Stimulated activated CD4-positive, alpha-beta T cell treated with anti-CD3 and anti-CD28 coated beads, TNF-alpha, amount 100 ng/mL, for 1 hour (primary cell): ENCODE data around the gene DPH5.
"Not testable (repeated sequence)": the region's sequence is repeated elsewhere in the genome, so short reads cannot be mapped to it uniquely, and the experiment has no call there.

Source experiments
- DNase-seq, 3 donors: peaks; one replicate each; pipeline ENCODE4 v3.0.0-alpha.2; 2020; ENCODE audit warnings: low read depth in 3 of 3, low spot score in 1 of 3

Gene DPH5, protein sequence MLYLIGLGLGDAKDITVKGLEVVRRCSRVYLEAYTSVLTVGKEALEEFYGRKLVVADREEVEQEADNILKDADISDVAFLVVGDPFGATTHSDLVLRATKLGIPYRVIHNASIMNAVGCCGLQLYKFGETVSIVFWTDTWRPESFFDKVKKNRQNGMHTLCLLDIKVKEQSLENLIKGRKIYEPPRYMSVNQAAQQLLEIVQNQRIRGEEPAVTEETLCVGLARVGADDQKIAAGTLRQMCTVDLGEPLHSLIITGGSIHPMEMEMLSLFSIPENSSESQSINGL

DNA sequence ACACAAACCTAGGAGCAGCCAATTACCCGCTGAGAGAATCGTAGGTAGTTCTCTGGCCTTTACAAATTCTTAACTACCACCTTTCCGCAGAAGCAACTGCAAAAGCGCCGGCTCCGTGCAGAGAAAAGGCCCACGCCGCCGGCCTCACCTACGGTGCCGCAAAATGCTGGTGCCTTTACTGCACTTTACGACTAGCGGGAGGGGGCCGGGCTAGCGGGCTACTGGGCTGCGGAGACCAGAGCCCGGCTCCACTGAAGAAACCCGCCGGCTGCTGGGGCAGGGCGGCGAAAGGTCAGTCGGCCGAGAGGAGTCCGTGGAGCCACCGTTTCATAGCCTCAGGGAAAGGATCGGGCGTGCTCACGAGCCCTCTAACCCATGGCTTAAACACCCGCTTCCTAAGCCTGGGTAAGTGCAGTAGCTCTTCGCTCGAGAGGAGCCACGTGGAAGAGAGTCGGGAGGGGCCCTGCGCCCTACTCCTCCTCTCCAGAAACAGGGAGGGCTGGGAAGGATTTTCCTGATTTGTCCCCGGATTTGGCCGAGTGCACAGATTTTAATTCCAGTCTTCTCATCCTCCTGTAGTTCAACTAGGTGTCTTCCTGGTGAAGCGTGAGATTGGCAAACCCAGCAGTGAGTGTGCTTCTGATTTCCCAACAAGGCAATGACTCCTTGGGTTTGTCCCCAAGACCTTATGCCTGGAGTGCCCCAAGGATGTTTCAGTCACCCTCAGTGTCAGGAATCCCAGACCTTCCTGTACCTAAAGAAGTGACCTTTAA lies at the start of gene DPH5:
DPH5 (minus strand) TSS at position 128 of the 773 bp plus-strand sequence. CDS start 341 bp downstream, outside the sequence.
- DNase-seq = peak; percentile 57 to 78 (median 66)

DNA sequence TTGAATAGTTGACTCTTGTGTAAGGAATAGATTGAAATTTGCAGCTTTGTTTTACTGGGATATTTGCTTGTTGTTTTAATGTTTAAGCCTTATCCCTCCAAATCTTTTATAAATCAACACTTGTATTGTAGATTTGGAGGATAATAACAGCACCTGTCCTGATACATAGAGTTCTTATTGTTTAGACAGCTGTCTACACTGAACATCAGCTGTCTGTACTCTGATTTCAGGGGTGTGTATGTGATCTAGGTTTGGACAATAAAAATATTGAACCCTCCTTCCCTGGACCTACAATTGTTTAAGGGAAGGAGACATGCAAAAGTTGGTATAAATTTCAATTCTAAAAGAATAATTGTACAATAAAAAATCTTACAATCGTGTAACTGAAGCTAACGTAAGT lies 48.3 kb upstream of the DPH5 start:
- DNase-seq = no peak

- no peak for DNase-seq
Observed at GRCh38 chr1:101071470-101071891, 45.9 kb upstream of the DPH5 start.

DNA sequence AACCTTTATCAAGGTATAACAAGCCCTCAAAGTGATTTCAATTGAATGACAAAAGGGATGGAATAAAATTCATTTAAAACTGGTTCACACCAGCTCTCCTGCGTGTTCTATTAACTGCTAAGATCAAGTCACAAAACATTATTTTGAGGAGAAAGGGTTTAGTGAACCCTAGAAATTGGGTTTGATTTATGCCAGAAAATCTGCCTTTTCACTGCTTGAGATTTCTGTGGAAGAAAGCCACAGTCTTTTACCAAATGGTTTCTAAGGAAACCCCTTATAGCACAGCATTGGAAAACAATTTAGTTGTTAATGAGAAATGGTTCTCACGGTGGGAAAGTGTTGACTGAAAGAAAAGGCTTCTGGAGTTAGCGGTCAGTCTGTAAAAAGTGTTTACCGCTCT lies 43.6 kb upstream of the DPH5 start:
- no peak for DNase-seq

- DNase-seq = not testable (repeated sequence)
Observed at GRCh38 chr1:101066937-101067335, 41.4 kb upstream of the DPH5 start.

DNA sequence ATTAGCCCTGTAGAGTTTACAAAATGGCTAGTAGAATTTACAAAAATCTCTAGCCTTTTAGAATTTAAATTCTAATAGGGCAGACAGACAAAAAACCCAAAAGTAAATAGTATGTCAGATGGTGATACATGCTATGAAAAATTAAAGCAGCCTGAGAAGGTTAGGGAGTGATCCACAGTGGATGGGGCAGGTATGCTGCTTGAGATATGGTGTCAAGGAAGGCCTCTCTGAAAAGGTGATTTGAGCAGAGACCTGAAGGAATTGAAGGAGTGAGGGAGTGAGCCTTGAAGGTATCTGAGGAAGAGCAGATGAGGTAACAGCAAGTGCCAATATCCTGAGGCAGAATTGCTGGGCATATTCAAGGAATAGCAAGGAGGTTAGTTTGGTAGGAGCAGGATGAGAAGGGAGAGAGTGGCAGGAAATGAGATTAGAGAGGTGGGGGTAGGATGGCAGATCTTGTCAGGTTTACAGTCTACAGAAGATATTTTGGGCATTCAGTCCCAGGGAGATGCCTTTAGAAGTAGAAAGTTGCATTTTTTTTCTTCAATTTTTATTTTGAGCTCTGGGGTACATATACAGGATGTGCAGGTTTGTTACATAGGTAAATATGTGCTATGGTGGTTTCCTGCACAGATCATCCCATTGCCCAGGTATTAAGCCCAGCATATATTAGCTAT lies 40.8 kb upstream of the DPH5 start:
- no peak for DNase-seq

- DNase-seq = no peak
Observed at GRCh38 chr1:101065575-101065974, 40.0 kb upstream of the DPH5 start.

DNA sequence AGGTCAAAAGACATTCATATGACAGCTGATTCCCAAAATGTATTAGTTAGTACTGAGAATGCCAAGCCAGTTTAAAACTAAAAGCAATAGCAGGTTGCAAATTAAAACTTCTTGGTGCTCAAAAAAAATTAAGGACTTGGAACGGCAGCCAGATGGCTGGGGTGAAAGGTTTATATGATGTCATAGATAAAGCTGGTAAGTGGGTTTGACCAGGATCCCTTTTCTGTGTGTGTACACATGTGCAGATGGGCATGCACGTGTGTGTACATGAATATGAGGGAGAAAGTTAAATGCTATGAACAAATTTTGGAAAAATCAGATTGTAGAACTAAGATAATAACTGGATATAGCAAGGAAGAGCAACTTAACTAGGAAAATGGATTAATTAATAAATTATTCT lies 39.1 kb upstream of the DPH5 start:
- DNase-seq = no peak

DNA sequence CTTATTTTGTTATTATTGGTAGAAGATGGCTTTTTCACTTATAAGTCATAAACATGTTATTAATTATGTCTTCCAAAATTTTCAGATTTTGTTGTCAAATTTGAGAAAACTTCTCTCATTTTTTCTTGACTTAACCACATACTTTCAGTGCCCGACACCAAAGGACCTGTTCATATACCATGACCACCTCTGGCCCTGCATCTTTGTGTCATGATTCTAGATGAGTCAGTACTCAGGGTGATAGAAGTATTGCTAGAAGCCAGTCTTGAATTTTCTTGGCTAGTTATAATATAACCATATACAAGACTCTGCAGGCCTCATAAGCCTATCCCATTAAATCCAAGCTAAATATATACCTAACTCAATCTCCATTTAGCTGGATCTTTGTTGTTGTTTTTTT lies 35.4 kb upstream of the DPH5 start:
- DNase-seq = no peak

DNA sequence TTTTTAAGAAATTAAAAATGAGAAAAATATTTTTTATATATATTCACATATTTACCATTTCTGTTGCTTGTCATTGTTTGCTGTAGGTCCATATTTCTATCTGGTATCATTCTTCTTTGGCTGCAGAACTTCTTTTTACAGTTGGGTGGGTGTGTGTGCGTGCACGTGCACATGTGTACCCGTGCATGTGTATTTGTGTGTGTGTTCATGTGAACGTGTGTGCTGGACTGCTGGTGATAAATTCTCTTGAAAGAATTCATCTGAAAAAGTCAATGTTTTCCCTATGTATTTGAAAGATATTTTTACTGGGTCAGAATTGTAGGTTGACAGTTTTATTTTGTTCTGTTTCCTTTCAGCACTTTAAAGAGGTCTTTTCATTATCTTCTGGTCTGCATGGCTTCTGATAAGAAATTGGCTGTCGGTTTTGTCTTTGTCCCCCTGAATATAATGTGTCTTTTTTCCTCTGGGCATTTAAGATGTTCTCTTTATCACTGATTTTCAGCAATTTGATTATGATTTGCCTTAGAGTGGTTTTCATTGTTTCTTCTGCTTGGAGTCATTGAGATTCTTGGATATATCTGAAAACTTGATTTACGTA lies 34.5 kb upstream of the DPH5 start:
- DNase-seq = no peak

- no peak for DNase-seq
Observed at GRCh38 chr1:101055623-101056022, 30.0 kb upstream of the DPH5 start.

GRCh38 chr1:101051688-101052638 lies 26.4 kb upstream of the DPH5 start:
- DNase-seq = no peak

DNA sequence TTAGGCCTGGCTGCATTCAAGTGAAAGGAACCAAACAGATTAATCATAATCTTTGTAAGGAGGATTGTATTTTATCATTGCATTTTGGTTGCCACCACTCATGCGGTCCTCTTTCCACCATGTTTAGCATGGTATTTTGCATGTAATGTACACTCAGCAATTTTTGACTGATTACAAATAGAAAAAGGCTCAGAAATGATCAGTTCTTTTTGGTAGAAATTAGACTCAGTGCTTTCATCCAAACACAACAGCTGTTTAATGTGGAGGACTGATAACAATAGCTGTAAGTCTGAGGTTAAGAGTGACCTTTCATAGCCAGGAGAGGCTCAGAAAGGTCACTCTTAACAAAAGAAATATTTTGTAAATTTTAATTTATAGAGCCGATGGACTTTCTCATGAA lies 25.3 kb upstream of the DPH5 start:
- no peak for DNase-seq

DNA sequence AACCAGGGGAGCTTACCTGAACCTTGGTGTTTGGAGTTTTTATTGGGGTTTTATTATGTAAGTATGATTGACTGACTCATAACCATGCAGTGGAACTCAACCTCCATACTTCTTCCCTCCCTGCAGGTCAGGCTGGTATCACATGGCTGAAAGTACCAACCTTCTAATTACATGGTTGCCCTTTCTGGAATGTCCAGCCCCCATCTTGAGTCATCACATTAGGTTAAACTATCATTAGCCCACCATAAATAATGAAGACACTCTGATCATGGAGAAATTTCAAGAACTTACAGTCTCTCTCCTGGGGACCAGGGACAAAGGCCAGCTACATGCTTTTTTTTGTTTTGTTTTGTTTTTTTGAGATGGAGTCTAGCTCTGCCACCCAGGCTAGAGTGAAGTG lies 19.2 kb upstream of the DPH5 start:
- no peak for DNase-seq

DNA sequence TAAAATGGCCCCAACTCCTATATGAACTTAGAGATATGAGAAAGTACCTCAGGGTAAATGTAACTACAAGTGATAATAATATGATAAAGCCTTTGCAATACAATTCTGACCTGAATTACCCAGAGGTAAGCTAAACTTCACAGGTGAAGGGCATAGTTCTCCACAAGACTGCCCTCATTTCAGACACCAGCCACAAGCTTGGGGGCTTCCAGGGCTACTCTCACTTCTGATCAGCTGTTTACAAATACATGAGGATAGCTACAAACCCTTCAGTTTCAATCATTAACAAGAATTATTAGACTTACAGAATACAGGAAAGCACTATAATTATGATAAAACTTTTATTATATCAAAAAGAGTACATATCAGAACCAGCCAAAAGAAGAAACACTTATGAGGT lies 18.7 kb upstream of the DPH5 start:
- DNase-seq = no peak

- DNase-seq = no peak
Observed at GRCh38 chr1:101043776-101044175, 18.2 kb upstream of the DPH5 start.

GRCh38 chr1:101041300-101041699 lies 15.7 kb upstream of the DPH5 start:
- no peak for DNase-seq

GRCh38 chr1:101040666-101041065 lies 15.1 kb upstream of the DPH5 start:
- no peak for DNase-seq

DNA sequence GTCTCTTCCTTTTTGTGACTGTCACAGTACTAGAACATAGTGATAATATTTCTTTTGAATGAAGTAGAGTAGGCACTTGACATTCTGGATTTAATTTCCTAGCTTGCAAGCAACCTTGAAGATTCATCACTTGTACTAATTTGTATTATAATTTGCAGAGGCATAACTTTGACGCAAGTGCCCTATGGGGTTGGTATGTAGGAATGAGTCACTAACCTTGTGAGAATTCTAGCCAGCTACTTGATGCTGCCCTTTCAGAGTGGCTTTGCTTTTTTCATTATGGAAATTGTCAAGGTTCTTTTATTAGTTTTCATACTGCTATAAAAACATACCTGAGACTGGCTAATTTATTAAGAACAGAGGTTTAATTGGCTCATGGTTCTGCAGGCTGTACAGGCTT lies 13.7 kb upstream of the DPH5 start:
- no peak for DNase-seq

DNA sequence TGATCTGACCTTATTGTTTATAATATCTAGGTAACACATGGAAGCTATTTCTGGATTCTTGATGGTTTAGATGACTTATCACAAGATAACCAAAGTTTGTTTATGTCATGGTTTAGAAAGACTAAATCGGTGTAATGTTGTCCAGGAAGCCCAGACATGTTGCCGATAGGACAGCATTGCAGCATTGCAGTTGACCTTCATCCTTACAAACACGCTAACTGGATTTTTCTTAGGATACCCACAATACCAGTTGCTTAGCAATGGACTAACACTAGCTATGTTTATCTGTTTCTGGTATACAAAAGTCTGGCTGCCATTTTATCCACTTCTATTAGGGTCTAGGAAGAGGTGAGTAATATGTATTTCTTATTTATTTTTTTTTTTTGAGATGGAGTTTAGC lies 11.7 kb upstream of the DPH5 start:
- DNase-seq = no peak

DNA sequence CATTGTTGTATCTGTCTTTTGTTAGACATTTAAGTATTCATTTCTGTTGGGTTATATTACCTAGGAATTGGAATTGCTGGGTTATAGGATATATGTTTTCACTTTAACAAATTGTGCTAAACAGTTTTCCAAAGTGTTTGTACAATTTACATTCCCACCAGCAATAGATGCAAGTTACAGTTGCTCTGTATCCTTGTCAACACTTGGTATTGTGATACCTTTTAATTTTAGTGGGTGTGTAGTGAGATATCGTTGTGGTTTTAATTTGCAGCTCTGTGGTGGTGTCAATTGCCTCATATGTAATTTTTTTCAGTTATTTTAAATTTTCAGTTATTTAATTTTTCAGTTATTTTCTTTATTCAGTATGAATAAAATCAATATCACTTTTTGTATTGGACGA lies 7.4 kb upstream of the DPH5 start:
- DNase-seq = no peak
